ENCODE data around the gene EIF1. TPM values are rescaled to one million over a fixed set of nuclear protein-coding genes. Genes with fewer than 3 reads are reported as not detected.

EIF1 gene
- total RNA-seq, 4 donors from 2014 or later, result 238 to 471 (median 430) TPM

GRCh38 chr17:41725134-41725533 lies 36.4 kb downstream of the EIF1 start:
- Histone ChIP-seq H3K27me3 (no peaks in the 10 kb centered on the region), H3K4me1 (no peaks in the 10 kb centered on the region), H3K9me3 (no peaks in the 10 kb centered on the region), H3K27ac (no peak overlapping the region), H3K36me3 (no peaks in the 10 kb centered on the region), H3K4me3 (no peak overlapping the region)
- DNase-seq (ENCODE audit: low spot score in 2 of 2), result no peak
- TF ChIP-seq POLR2AphosphoS5 (IDR thresholded peaks at IDR 0.05), result no peak
- no peak for TF ChIP-seq CTCF (IDR thresholded peaks at IDR 0.05)
- no peak for TF ChIP-seq EP300 (IDR thresholded peaks at IDR 0.05)
- no peak for TF ChIP-seq POLR2A (IDR thresholded peaks at IDR 0.05)
- WGBS, result 88% methylated on average over 5 of the region's 5 CpGs

DNA sequence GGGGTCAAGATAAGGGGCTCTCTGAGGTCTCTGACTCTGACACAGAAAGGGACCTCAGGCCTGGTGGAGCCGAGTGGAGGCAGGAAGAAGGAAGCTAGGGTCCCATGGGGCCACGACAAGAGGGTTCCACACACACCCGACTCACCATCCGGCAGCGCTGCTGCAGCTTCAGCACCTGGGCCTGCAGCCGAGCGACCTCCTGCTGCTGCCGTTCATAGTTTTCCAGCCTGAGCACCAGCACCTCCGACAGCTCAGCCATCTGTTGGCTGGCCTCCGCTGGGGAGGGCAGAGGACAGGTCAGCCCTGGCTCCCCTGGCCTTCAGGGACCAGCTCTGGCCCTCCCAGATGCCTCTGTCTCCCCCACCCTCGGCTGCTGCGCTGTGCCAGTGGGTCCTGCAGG lies 39.4 kb downstream of the EIF1 start:
- no peak for DNase-seq (ENCODE audit: low spot score in 2 of 2)
- Histone ChIP-seq H3K27me3 (peaks cover 13% of the 10 kb centered on the region), H3K4me1 (no peaks in the 10 kb centered on the region), H3K27ac (no peak overlapping the region), H3K4me3 (no peak overlapping the region), H3K9me3 (no peaks in the 10 kb centered on the region), H3K36me3 (no peaks in the 10 kb centered on the region)
- TF ChIP-seq CTCF (IDR thresholded peaks at IDR 0.05) (no peak), POLR2A (IDR thresholded peaks at IDR 0.05) (no peak), EP300 (IDR thresholded peaks at IDR 0.05) (no peak), POLR2AphosphoS5 (IDR thresholded peaks at IDR 0.05) (no peak)
- 75% methylated on average over 8 of the region's 12 CpGs for WGBS

- Histone ChIP-seq H3K36me3 (no peaks in the 10 kb centered on the region), H3K27me3 (peaks cover 37% of the 10 kb centered on the region), H3K27ac (no peak overlapping the region), H3K4me3 (no peak overlapping the region), H3K4me1 (peaks cover 21% of the 10 kb centered on the region), H3K9me3 (no peaks in the 10 kb centered on the region)
- 61% methylated on average over 4 of the region's 4 CpGs for WGBS
- TF ChIP-seq CTCF (IDR thresholded peaks at IDR 0.05) (no peak), POLR2AphosphoS5 (IDR thresholded peaks at IDR 0.05) (no peak), EP300 (IDR thresholded peaks at IDR 0.05) (no peak), POLR2A (IDR thresholded peaks at IDR 0.05) (no peak)
- DNase-seq (ENCODE audit: low spot score in 2 of 2), result no peak
These were observed 41.8 kb downstream of the EIF1 start for GRCh38 chr17:41730479-41730878.

GRCh38 chr17:41731836-41732235 lies 43.2 kb downstream of the EIF1 start:
- H3K27ac ChIP-seq, result no peak overlapping the region
- peaks cover 22% of the 10 kb centered on the region for H3K4me1 ChIP-seq
- no peaks in the 10 kb centered on the region for H3K36me3 ChIP-seq
- H3K9me3 ChIP-seq, result no peaks in the 10 kb centered on the region
- no peak for DNase-seq (ENCODE audit: low spot score in 2 of 2)
- peaks cover 51% of the 10 kb centered on the region for H3K27me3 ChIP-seq
- H3K4me3 ChIP-seq, result no peak overlapping the region
- WGBS, result 78% methylated on average over 2 of the region's 3 CpGs
- TF ChIP-seq CTCF (IDR thresholded peaks at IDR 0.05) (no peak), POLR2AphosphoS5 (IDR thresholded peaks at IDR 0.05) (no peak), EP300 (IDR thresholded peaks at IDR 0.05) (no peak), POLR2A (IDR thresholded peaks at IDR 0.05) (no peak)

- Histone ChIP-seq H3K36me3 (no peaks in the 10 kb centered on the region), H3K27me3 (peaks cover 61% of the 10 kb centered on the region), H3K4me3 (peak overlapping the region; percentile 55), H3K4me1 (peaks cover 33% of the 10 kb centered on the region), H3K27ac (no peak overlapping the region), H3K9me3 (no peaks in the 10 kb centered on the region)
- TF ChIP-seq POLR2A (IDR thresholded peaks at IDR 0.05) (no peak), POLR2AphosphoS5 (IDR thresholded peaks at IDR 0.05) (no peak), CTCF (IDR thresholded peaks at IDR 0.05) (no peak)
- WGBS, result 19% methylated on average over 18 of the region's 40 CpGs
- DNase-seq (ENCODE audit: low spot score in 2 of 2), result no peak
These were observed 44.9 kb downstream of the EIF1 start for GRCh38 chr17:41733348-41734138.
